ENCODE results near the gene VSNL1.

Gene VSNL1

GRCh38 chr2:17518212-17519154 lies 22.0 kb upstream of the VSNL1 start, which contains the start of gene RAD51AP2:
TSS of gene RAD51AP2 (minus strand) at chr2:17518440. CDS start at chr2:17518415, 25 bp downstream.
- TF ChIP-seq CTCF (IDR thresholded peaks at IDR 0.05; ENCODE audit: insufficient read depth, low read depth, low read length, missing control alignments) = no peak
- H3K4me3 ChIP-seq (ENCODE audit: low read length) = peak within 1 kb of the TSS; percentile 60
- peak; percentile 86 for DNase-seq (ENCODE audit: low read depth)

DNA sequence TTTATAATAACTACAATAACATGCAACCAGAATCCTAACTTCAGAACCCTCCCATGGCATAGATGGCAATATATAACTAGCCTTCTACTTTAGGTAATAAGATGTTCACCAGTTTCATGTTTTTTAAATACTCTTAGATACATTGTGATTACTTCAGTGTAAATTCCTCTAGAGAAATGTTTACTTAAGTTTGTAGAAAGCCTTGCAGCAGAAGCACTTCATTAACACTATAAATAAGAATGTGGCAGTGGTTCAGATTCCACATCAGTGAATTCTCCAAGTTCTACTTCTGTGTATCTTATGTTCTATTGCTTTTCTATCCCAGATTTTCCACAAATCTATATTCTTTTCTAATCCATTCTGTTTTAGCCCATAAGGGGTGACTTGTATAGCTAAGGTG lies 21.0 kb upstream of the VSNL1 start:
- no peak overlapping the region for H3K4me3 ChIP-seq (ENCODE audit: low read length)
- TF ChIP-seq CTCF (IDR thresholded peaks at IDR 0.05; ENCODE audit: insufficient read depth, low read depth, low read length, missing control alignments) = no peak
- DNase-seq (ENCODE audit: low read depth) = no peak

GRCh38 chr2:17520761-17521160 lies 19.7 kb upstream of the VSNL1 start:
- H3K4me3 ChIP-seq (ENCODE audit: low read length) = no peak overlapping the region
- no peak for TF ChIP-seq CTCF (IDR thresholded peaks at IDR 0.05; ENCODE audit: insufficient read depth, low read depth, low read length, missing control alignments)
- DNase-seq (ENCODE audit: low read depth) = no peak

GRCh38 chr2:17521621-17522020 lies 18.9 kb upstream of the VSNL1 start:
- TF ChIP-seq CTCF (IDR thresholded peaks at IDR 0.05; ENCODE audit: insufficient read depth, low read depth, low read length, missing control alignments) = no peak
- no peak overlapping the region for H3K4me3 ChIP-seq (ENCODE audit: low read length)
- no peak for DNase-seq (ENCODE audit: low read depth)

- no peak for TF ChIP-seq CTCF (IDR thresholded peaks at IDR 0.05; ENCODE audit: insufficient read depth, low read depth, low read length, missing control alignments)
- no peak overlapping the region for H3K4me3 ChIP-seq (ENCODE audit: low read length)
- DNase-seq (ENCODE audit: low read depth) = no peak
Observed at GRCh38 chr2:17522303-17522702, 18.2 kb upstream of the VSNL1 start.

- peak; percentile 55 for DNase-seq (ENCODE audit: low read depth)
- H3K4me3 ChIP-seq (ENCODE audit: low read length) = no peak overlapping the region
- TF ChIP-seq CTCF (IDR thresholded peaks at IDR 0.05; ENCODE audit: insufficient read depth, low read depth, low read length, missing control alignments) = no peak
Observed at GRCh38 chr2:17529771-17530170, 10.7 kb upstream of the VSNL1 start.
